Activated CD8-positive, alpha-beta memory T cell treated with anti-CD3 and anti-CD28 coated beads, Interleukin-2, amount 50 U/mL, for 4 hours (primary cell): ENCODE results near the gene GABRA1.

Experiments
- DNase-seq: peaks from one replicate; pipeline ENCODE4 v3.0.0-alpha.2; 2020

GABRA1 gene

DNA sequence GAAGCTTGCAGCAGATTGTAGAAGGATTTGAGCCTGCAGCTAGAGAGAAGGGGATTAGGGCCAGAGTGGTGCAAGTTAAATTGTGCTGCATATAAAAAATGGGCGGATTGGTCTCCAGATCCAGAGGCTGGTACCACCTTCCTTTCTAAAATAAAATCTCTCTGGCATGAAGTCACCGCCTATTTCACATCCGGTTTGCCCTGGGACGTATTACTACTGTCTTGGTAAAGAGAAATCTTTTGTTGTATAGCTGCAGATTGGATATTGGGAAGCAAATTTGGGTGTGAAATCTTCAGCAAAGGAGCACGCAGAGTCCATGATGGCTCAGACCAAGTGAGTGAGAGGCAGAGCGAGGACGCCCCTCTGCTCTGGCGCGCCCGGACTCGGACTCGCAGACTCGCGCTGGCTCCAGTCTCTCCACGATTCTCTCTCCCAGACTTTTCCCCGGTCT, at the start of gene GABRA1:
TSS of gene GABRA1 (plus strand) at position 180 of the 451 bp plus-strand sequence. CDS start 2,691 bp downstream, outside the sequence.
- no peak for DNase-seq

DNA sequence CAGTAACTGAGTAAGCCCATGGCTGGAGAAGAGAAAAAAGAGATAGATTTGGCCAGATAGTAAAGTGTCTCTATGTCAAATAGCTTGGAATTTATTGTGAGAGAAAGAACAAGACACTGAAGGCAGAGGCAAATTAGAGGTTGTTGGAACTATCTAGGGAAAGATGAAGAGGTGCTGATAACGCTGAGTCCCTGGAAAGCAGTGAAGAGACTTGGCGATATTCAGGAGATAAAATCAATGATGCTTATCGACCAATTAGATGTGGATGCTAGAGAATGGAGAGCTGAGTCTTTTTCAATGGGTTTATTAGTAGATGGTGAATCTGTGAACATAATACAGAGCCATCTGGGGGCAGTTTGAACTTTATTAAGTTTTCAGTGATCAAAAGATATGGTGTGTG, 48.6 kb upstream of the GABRA1 start:
- no peak for DNase-seq

DNA sequence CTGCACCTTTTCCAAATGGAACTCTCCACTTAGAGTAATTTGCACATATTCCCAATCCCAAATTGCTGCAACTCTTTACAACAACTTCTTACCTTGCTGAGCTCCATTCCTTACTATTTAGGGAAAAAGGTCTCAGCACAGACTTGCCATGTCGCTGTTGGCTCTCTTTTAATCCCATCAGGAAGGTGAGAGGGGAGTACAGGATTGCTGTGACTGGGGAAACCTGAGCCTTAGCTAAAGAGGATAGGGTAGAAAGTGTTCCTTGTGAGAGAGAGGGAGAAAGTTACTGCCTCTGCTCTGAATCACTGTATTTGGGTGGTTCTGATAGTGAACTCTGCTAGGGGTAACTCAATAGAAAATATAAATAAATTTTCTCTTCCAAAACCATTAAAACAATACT, 43.7 kb upstream of the GABRA1 start:
- no peak for DNase-seq

DNA sequence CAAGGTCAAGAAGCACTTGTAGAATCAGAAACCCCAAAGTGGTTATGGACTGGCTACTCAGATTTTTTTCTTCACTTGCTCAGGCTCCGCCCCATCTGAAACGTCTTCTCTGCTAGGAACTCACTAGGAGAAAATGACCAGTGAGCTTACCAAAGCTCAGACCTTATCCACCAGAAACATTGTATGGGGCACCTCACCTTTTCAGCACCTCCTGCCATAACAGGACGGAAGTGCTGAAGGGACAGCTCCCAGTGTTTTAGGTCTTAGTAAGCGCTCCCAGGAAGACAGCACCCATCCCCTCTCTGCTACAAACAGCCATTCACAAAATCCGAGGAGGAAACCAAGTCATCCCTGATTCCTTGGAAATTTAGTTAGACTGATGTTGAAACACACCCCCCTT, 1.2 kb upstream of the GABRA1 start:
- no peak for DNase-seq

DNA sequence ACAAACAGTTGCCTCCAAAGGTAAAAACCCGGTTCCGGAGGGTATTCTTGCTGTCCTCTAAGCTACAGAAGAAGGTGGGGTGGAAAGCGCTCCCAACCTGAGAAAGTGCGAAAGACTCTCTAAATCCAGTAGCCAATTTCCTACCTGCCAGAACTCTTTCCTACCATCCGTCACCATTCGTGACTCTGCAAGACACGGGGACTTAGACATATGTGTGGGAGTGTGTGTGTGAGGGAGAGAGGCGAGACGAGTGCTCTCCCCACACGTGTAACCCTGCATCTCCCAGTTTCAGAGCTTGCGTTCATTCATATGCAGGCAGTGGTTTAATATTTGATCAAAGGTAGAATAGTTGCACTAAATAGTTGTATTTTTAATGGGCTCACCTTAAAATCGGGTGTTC, 473 bp upstream of the GABRA1 start:
- no peak for DNase-seq

DNA sequence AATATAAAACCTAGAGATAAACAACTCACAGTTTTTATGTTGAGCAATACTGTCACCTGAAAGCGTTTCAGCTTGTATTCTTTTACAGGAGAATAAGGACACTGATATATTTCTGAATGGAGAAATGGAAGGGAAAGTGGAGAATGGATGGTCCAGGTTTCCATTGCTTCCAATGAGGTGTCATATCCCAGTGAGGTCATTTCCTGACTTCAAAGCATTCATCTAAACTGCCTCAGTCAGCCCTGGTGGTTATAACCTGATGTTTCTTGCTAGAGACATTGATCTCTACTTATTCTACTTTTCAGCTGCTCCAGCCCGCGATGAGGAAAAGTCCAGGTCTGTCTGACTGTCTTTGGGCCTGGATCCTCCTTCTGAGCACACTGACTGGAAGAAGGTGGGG, 2.6 kb downstream of the GABRA1 start:
- no peak for DNase-seq

DNA sequence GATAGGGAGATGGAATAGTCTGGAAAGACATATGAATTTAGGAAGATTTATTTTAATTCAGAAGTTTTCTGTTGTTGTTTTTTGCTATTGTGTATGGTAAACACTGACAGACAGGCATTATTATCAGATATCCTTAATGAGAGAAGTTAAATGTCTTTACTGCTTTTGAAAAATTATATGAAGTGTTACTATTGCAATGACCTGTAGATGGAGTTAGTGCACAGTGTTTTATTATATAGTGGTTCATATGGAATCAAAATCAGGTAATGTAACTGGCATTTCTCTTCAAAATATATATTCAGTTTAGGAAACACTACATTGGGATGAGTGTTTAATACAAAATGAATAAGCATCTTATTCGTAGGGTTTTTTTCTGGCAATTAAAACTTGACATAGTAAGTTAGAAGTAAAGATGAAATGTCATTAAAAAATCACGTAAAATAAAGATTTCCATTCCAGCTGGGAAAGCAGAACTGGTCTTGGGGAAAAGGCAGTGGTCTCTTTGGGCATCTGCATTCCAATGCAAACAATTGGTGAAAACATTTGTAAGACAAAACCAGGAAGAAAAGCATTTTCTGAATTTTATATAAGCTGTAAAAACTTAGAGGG, 3.9 kb downstream of the GABRA1 start:
- no peak for DNase-seq

DNA sequence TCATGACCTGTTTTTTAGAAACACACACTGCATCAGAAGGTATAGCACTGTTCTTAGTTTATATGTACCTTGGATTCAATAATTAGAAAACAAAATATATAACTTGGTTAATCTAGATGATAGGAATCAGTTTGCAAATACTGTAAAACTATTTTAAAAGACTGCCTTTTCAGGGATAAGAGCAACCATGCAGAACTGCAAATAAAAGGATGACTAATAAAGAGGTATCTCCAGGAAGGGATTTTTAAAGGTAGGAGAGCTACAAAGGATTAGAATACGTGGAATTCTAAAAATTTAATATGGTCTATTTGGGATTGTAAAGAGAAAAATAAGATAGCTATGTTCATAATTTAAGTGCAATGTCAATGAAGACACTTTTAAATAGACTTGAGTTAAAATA, 9.4 kb downstream of the GABRA1 start:
- no peak for DNase-seq

DNA sequence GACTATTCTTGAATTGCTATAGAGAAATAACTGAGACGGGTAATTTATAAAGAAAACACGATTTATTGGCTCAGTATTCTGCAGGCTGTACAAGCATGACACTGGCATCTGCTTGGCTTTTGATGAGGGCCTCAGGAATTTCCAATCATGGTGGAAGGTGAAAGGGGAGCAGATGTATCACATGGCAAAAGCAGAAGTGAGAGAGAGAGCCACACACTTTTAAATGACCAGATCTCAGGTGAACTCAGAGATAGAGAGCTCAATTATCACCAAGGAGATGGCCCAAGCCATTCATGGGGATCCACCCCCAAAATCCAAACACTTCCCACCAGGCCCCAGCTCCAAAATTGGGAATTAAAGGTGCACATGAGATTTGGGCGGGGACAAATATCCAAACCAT, 15.3 kb downstream of the GABRA1 start:
- DNase-seq = no peak

DNA sequence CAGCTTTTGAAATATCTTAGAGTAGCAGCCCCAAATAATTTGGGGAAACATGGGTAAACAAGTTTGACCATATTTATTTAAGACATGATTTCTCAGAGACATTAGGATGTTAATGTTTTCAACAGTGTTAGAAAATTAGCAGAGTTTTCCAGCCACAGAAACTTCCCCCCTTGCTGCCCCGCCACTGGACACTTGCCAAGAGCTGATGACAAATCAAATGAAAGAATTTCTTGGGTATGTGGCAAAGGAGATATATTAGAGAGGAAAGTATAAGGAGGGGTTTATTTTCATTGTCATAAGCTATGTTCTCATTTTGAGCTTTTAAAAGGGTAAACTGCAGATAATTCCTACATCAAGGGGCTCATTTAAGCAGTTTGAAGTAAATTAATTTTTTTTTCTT, 15.9 kb downstream of the GABRA1 start:
- no peak for DNase-seq

DNA sequence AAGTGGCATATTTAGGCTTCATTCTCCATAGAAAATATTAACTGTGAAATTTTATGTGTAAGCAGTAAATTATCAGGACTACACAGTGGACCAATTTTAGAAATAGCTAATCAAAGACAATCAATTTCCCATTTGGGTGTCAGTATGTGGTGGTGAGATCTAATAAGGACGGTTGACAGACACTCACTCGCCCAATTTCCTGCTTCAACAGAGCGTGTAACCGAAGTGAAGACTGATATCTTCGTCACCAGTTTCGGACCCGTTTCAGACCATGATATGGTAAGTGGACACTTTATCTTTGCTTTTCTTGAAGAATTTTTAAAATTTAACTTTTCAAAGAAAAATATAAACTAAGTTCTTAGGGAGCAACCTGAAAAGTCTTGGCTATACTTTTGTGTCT, 17.6 kb downstream of the GABRA1 start:
- no peak for DNase-seq

DNA sequence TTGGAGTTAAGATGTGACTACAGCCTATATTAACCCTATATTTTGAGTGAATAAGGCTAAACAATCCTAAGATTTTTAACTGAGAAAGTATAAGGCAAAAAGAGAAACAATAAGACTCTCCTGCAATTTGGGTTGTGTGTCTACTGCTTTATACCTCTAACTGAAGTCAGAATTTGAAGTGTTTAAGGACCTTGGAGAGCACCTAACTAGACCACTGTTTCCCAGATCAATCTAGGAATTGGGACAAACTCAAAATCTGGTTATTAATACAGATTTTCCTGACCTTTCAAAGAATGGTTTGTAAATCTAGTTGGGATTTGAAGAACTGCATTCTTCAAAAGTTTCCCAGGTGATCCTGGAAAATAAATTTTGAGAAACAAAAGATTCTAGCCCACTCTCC, 42.1 kb downstream of the GABRA1 start:
- no peak for DNase-seq

DNA sequence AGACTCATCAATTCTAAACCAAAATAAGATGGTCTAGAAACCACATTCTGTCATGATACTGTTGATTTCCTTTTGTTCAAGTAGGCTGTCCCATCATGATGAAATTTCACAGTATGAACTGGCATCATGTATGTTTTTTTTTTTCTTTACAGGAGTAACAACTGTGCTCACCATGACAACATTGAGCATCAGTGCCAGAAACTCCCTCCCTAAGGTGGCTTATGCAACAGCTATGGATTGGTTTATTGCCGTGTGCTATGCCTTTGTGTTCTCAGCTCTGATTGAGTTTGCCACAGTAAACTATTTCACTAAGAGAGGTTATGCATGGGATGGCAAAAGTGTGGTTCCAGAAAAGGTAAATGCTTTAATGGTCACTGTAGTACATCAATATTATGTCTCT, 47.6 kb downstream of the GABRA1 start:
- DNase-seq = no peak

DNA sequence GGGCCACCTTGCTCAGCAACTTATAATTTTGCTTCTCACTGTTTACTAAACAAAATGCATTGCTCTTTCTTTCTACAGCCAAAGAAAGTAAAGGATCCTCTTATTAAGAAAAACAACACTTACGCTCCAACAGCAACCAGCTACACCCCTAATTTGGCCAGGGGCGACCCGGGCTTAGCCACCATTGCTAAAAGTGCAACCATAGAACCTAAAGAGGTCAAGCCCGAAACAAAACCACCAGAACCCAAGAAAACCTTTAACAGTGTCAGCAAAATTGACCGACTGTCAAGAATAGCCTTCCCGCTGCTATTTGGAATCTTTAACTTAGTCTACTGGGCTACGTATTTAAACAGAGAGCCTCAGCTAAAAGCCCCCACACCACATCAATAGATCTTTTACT, 49.1 kb downstream of the GABRA1 start:
- no peak for DNase-seq

DNA sequence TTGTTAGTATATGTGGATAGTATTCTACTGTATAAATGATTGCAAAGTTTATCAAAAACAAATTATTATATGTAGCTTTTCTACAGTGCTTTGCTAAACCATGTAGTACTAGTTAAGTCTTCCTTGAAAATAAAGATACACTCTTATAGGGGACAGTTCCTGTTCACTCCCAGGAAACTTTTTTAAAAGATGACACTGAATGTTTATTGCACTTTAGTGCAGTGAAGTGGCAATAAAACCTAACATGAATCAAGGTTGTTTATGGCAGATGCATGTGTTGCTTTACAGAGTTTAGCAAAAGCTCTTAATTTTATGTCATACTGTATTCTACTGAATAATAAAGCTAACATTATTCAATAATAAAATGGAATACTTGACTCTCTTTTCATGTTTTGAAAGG, 51.7 kb downstream of the GABRA1 start:
- DNase-seq = no peak

DNA sequence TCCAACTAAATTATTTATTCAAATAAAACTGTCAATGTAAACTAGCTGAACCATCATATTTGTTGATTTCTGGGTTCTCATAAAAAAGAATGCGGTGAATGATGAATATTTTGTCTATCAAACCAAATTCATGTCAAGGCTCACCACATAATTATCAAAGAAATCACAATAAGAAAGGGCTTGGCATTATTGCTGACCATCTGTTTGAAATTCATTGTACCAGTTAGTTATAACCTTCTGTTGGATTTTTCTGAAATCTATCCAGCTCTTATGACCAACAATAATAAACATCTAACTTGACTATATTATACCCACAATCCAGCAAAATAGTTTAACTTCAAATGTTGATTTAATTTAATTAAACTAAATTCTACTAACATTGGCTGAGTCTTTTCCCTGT, 53.1 kb downstream of the GABRA1 start:
- DNase-seq = no peak

DNA sequence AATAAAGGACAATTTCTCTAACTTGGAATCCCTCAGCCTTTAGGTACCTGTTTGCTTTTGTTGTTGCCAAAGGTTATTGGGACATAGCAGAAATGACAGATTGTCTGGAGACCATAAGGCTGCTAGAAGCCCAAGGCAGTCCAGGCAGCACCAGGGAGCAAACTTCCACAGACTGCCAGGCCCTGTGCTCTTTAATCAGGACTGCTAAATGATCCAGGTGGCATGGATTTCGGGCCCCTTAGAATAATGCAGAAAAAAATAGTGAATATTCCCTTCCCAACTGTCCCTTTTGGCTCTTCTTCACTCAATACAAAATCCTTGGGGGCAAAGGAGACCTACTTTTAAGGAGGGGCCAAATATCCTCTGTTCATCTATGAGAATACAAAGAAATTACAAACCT, 73.9 kb downstream of the GABRA1 start:
- no peak for DNase-seq

DNA sequence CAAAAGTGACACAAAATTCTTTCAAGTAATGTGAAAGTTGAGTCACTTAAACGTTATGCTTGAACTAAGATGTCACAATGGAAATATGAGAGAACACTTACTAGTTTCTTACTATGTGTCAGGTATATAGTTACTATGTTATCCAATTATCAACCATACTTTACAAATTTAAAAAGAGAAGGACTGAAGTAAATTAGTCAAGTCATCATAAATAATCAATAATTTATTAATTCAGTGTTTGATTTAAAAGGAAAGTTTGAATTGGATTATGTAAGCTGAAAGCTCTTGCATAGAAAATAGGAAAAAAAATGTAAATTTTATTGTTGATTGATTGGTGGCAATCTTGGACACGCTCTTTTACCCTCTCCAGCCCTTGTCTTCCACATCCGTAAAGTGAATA, 76.3 kb downstream of the GABRA1 start:
- no peak for DNase-seq

DNA sequence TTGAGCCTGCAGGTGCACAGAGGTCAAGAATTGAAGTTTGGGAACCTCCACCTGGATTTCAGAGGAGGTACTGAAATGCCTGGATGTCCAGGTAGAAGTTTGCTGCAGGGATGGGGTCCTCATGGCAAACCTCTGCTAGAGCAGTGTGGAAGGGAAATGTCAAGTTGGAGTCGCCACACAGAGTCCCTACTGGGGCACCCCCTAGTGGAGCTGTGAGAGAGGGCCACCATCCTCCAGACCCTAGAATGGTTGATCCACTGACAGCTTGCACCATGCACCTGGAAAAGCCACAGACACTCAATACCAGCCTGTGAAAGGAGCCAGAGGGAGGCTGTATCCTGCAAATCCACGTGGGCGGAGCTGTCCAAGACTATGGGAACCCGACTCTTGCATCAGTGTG, 78.0 kb downstream of the GABRA1 start:
- no peak for DNase-seq

DNA sequence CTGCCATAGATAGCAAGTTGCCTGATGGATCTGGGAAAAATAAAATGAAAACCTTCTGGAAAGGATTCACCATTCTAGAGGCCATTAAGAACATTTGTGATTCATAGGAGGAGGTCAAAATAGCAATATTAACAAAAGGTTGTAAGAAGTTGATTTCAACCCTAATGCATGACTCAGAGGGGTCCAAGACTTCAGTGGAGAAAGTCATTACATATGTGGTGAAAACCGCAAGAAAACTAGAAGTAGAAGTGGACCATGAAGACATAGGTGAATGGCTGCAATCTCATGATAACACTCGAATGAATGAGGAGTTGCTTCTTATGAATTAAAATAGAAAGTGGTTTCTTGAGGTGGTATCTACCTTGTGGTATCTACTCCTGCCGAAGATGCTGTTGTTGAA, 86.6 kb downstream of the GABRA1 start:
- DNase-seq = no peak

DNA sequence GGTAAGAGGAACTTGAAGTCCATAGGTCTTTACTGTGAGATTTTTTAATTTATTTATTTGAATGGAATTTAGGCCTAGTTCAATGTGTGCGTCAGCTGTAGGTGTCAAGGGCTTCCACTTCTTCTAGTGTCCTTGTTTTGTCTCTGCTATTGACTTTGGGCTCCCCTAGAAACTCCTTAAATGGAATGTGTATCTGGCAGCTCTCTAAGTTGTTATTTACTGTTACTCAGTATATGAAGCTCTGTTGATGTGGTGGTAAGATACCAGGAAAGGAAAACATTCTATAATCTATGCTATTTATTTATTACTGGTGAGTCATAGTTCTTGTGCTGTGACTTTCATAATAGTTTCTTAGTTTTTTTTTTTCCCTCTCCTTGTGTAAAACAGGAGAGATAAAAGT, 97.1 kb downstream of the GABRA1 start:
- DNase-seq = no peak

DNA sequence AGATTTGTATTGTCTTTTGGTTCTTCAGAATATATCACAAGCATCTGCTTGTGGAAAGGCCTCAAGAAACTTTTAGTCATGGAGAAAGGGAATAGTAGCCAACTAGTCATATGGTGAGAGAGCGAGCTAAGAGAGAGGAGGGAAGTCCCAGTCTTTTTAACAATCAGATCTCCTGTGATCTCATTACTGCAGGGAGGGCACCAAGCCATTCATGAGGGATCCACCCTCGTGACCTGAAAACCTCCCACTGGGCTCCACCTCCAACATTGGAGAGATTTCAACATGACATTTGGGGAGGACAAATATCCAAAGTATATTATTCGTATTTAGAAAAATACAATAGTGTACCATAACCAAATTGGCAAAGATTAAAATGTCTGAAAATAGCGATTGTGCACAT, 99.0 kb downstream of the GABRA1 start:
- no peak for DNase-seq
